Keratinocyte (primary cell): ENCODE data around the gene CBX2. TPM values are rescaled to one million over a fixed set of nuclear protein-coding genes. Genes with fewer than 3 reads are reported as not detected.

ENCODE experiments used
- DNase-seq: peaks from one replicate; pipeline ENCODE4 v3.0.0-alpha.2; 2011; ENCODE audit warnings: low read depth, missing footprints, low spot score
- FAIRE-seq: peaks from 2 replicates; lab custom pipeline; 2011; peaks lifted over from hg19 to GRCh38; lab: Jason Lieb, UNC
- H2AFZ ChIP-seq: 2 replicates; pipeline ENCODE4 v1.6.0; 2012; ENCODE audit warnings: low read length, control low read depth, inconsistent platforms; ENCODE audit not compliant: control insufficient read depth
- H3K27ac ChIP-seq: 2 replicates; pipeline ENCODE4 v1.5.1; 2011; ENCODE audit warnings: low read length; ENCODE audit not compliant: control insufficient read depth, insufficient read depth
- H3K27me3 ChIP-seq: 3 replicates; pipeline ENCODE4 v1.6.0; 2011; ENCODE audit warnings: low read length; ENCODE audit not compliant: control insufficient read depth, insufficient read depth; ENCODE audit errors: extremely low read depth
- H3K36me3 ChIP-seq, 2 experiments: 2 replicates in 1 of 2; 3 replicates in 1 of 2; pipeline ENCODE4 v1.5.1; 2011; ENCODE audit warnings: low read length in 2 of 2, mild to moderate bottlenecking in 1 of 2; ENCODE audit not compliant: control insufficient read depth in 2 of 2, insufficient read depth in 2 of 2; ENCODE audit errors: extremely low read depth in 1 of 2
- H3K4me1 ChIP-seq: 3 replicates; pipeline ENCODE4 v1.5.1; 2011; ENCODE audit warnings: low read length; ENCODE audit not compliant: control insufficient read depth, insufficient read depth; ENCODE audit errors: extremely low read depth
- H3K4me2 ChIP-seq: 3 replicates; pipeline ENCODE4 v1.6.0; 2011; ENCODE audit warnings: low read depth, low read length; ENCODE audit not compliant: control insufficient read depth, insufficient read depth; ENCODE audit errors: extremely low read depth
- H3K4me3 ChIP-seq, 3 experiments: fragments of 200-600 bp in 1 of 3; sonication (generic) in 1 of 3; 2 replicates in 2 of 3; 3 replicates in 1 of 3; pipeline ENCODE4 v1.5.1; 2011 to 2016; ENCODE audit warnings: low read length in 3 of 3, mild to moderate bottlenecking in 3 of 3, control low read depth in 2 of 3, inconsistent platforms in 1 of 3, low read depth in 1 of 3, mixed read lengths in 1 of 3, mixed run types in 1 of 3, moderate library complexity in 1 of 3; ENCODE audit not compliant: control insufficient read depth in 2 of 3, insufficient read depth in 2 of 3; ENCODE audit errors: extremely low read depth in 1 of 3
- H3K79me2 ChIP-seq: 2 replicates; pipeline ENCODE4 v1.6.0; 2012; ENCODE audit warnings: low read length; ENCODE audit not compliant: control insufficient read depth, insufficient read depth
- H3K9ac ChIP-seq: 3 replicates; pipeline ENCODE4 v1.6.0; 2011; ENCODE audit warnings: low read length; ENCODE audit not compliant: control insufficient read depth, insufficient read depth; ENCODE audit errors: extremely low read depth
- H3K9me1 ChIP-seq: 3 replicates; pipeline ENCODE4 v1.6.0; 2011; ENCODE audit warnings: low read length; ENCODE audit not compliant: control insufficient read depth, insufficient read depth; ENCODE audit errors: extremely low read depth
- H3K9me3 ChIP-seq: 2 replicates; pipeline ENCODE4 v1.5.1; 2012; ENCODE audit warnings: low read depth, low read length; ENCODE audit not compliant: control insufficient read depth
- H4K20me1 ChIP-seq: 3 replicates; pipeline ENCODE4 v1.6.0; 2011; ENCODE audit warnings: low read length; ENCODE audit not compliant: control insufficient read depth, insufficient read depth; ENCODE audit errors: extremely low read depth
- CTCF ChIP-seq, 3 experiments: IDR thresholded peaks in 1 of 3; conservative IDR thresholded peaks in 1 of 3; optimal IDR thresholded peaks in 1 of 3; 2 replicates in 2 of 3; 3 replicates in 1 of 3; pipeline versions ENCODE3 to v1.5.1; 2011; ENCODE audit warnings: low read length in 3 of 3, mild to moderate bottlenecking in 3 of 3, moderate library complexity in 2 of 3, control low read depth in 1 of 3, inconsistent platforms in 1 of 3; ENCODE audit not compliant: insufficient read depth in 2 of 3; ENCODE audit errors: extremely low read depth in 1 of 3
- EZH2 ChIP-seq: IDR thresholded peaks from one replicate; pipeline ENCODE4 v1.6.1; 2012; ENCODE audit warnings: inconsistent platforms, mild to moderate bottlenecking, low read length, moderate library complexity
- dilution Hi-C: fragments of 300-500 bp; cut with MboI; formaldehyde crosslinking; loops from one replicate; pipeline ENCODE4 v1.7.0; 2020; ENCODE audit warnings: low sequenced_read_pairs; ENCODE audit not compliant: extremely low pct_ligation_motif_present
- polyA plus RNA-seq, 5 experiments: library from polyadenylated mRNA; depleted of rRNA in 3 of 5; stranded (reverse) in 3 of 5; stranded (forward) in 1 of 5; unstranded in 1 of 5; fragments of >200 nt; gene quantifications; 1 replicate in 1 of 5; 2 replicates in 3 of 5; 3 replicates in 1 of 5; pipeline versions ENCODE4 v1.2.1 to v1.2.3, GENCODE V29; 2011 to 2012; ENCODE audit warnings: missing spikeins in 2 of 5, low read depth in 1 of 5, low replicate concordance in 1 of 5

The CBX2 gene
- polyA plus RNA-seq, 1 donor (not counting 4 experiments of a cell fraction or from before 2014, with no cell fraction given), result 1.7 TPM

- no peaks in the 10 kb centered on the region for H4K20me1 ChIP-seq
- FAIRE-seq (no peak), DNase-seq (no peak)
- H2AFZ ChIP-seq, result no peak overlapping the region
- H3K4me1 ChIP-seq, result no peaks in the 10 kb centered on the region
- no peak overlapping the region for H3K4me2 ChIP-seq
- no peak overlapping the region for H3K9ac ChIP-seq
- dilution Hi-C loops, result no loop called here
- H3K4me3 ChIP-seq, result no peak overlapping the region
- peaks cover 11% of the 10 kb centered on the region for H3K27me3 ChIP-seq
- no peak overlapping the region for H3K27ac ChIP-seq
- H3K79me2 ChIP-seq, result no peaks in the 10 kb centered on the region
- H3K9me3 ChIP-seq, result no peaks in the 10 kb centered on the region
- no peaks in the 10 kb centered on the region for H3K9me1 ChIP-seq
- no peaks in the 10 kb centered on the region for H3K36me3 ChIP-seq
- no peak for TF ChIP-seq CTCF (optimal IDR thresholded peaks at IDR 0.05 in 1 of 3, IDR thresholded peaks at IDR 0.05 in 1 of 3, conservative IDR thresholded peaks at IDR 0.05 in 1 of 3; ENCODE audit: extremely low read depth in 1 of 3, insufficient read depth in 2 of 3, low read length in 3 of 3)
- TF ChIP-seq EZH2, result no peak
Observed at GRCh38 chr17:79733692-79734070, 44.3 kb upstream of the CBX2 start.

- no peak overlapping the region for H3K27ac ChIP-seq
- no peaks in the 10 kb centered on the region for H4K20me1 ChIP-seq
- no peak for DNase-seq
- dilution Hi-C loops, result no loop called here
- FAIRE-seq, result no peak
- TF ChIP-seq EZH2, result no peak
- no peak for TF ChIP-seq CTCF (optimal IDR thresholded peaks at IDR 0.05 in 1 of 3, IDR thresholded peaks at IDR 0.05 in 1 of 3, conservative IDR thresholded peaks at IDR 0.05 in 1 of 3; ENCODE audit: extremely low read depth in 1 of 3, insufficient read depth in 2 of 3, low read length in 3 of 3)
- H3K4me3 ChIP-seq, result no peak overlapping the region
- no peaks in the 10 kb centered on the region for H3K9me3 ChIP-seq
- H3K9ac ChIP-seq, result no peak overlapping the region
- no peaks in the 10 kb centered on the region for H3K4me1 ChIP-seq
- no peaks in the 10 kb centered on the region for H3K9me1 ChIP-seq
- no peak overlapping the region for H3K4me2 ChIP-seq
- no peaks in the 10 kb centered on the region for H3K36me3 ChIP-seq
- no peaks in the 10 kb centered on the region for H3K79me2 ChIP-seq
- no peak overlapping the region for H2AFZ ChIP-seq
- H3K27me3 ChIP-seq, result peaks cover 25% of the 10 kb centered on the region
Observed at GRCh38 chr17:79735096-79735495, 42.9 kb upstream of the CBX2 start.
